K562 (cell line): ENCODE data around the gene HNRNPF. TPM values are rescaled to one million over a fixed set of nuclear protein-coding genes. Genes with fewer than 3 reads are reported as not detected.

Source experiments
- CHCHD3 ChIP-seq: fragments of 250-450 bp; sonication (Bioruptor Pico); IDR thresholded peaks from 2 replicates; pipeline ENCODE4 v2.1.2; 2022; ENCODE audit warnings: mild to moderate bottlenecking
- E2F8 ChIP-seq: fragments of 450-650 bp; IDR thresholded peaks from 2 replicates; pipeline ENCODE4 v1.7.1; 2018; ENCODE audit warnings: mild to moderate bottlenecking, low read depth; ENCODE audit not compliant: partially characterized antibody
- MBD2 ChIP-seq: sonication (generic); IDR thresholded peaks from 2 replicates; pipeline ENCODE4 v1.6.1; 2016; ENCODE audit warnings: low read depth, borderline replicate concordance
- NFE2 ChIP-seq: IDR thresholded peaks from 2 replicates; pipeline ENCODE4 v1.6.1; 2014; ENCODE audit warnings: antibody characterized with exemption, low read depth
- NFIC ChIP-seq: fragments of 450-650 bp; IDR thresholded peaks from 2 replicates; pipeline ENCODE4 v1.6.1; 2017; ENCODE audit warnings: mild to moderate bottlenecking, inconsistent platforms
- SOX6 ChIP-seq: fragments of 450-650 bp; IDR thresholded peaks from 2 replicates; pipeline ENCODE4 v1.6.1; 2014; ENCODE audit warnings: mild to moderate bottlenecking
- U2AF1 ChIP-seq: fragments of 200-400 bp; formaldehyde crosslinking; optimal IDR thresholded peaks from 2 replicates; pipeline ENCODE3; 2017; ENCODE audit warnings: mild to moderate bottlenecking, low read depth, low read length, moderate library complexity
- WHSC1 ChIP-seq: IDR thresholded peaks from one replicate; pipeline ENCODE4 v1.6.1; 2012; ENCODE audit warnings: low read length, control low read depth, inconsistent platforms
- ZNF12 ChIP-seq: sonication (generic); formaldehyde crosslinking; IDR thresholded peaks from 2 replicates; pipeline ENCODE4 v1.4.0; 2020; ENCODE audit warnings: mild to moderate bottlenecking, missing genetic modification reagents
- ZNF311 ChIP-seq: fragments of 250-450 bp; sonication (Bioruptor Pico); IDR thresholded peaks from 2 replicates; pipeline ENCODE4 v1.4.0; 2020; ENCODE audit warnings: mild to moderate bottlenecking, moderate library complexity
- polyA plus RNA-seq, 8 experiments: library from polyadenylated mRNA; depleted of rRNA in 4 of 8; stranded (reverse) in 5 of 8; unstranded in 3 of 8; fragments of >200 nt; fragmentation: Nextera tagmentation in 2 of 8; fragmentation: Illumina TruSeq in 1 of 8; extraction: Ambion mirVana in 2 of 8; extraction: Trizol in 1 of 8; gene quantifications; 2 replicates each; pipeline versions ENCODE4 v1.2.1 to v1.2.3, GENCODE V29; 2011 to 2014; ENCODE audit warnings: inconsistent platforms in 1 of 8, missing spikeins in 1 of 8
- total RNA-seq, 7 experiments: library from RNA; depleted of rRNA in 6 of 7; stranded (reverse); fragments of >200 nt in 6 of 7; fragmentation: Illumina TruSeq in 2 of 7; extraction: Trizol in 2 of 7; gene quantifications; 2 replicates each; pipeline versions ENCODE4 v1.2.1 to v1.2.3, GENCODE V29; 2011 to 2021; ENCODE audit warnings: low replicate concordance in 1 of 7
- TF ChIP-seq, protein P1 (sequence below): fragments of 450-650 bp; IDR thresholded peaks from 2 replicates; pipeline ENCODE4 v1.6.1; 2016; ENCODE audit warnings: low read depth, mild to moderate bottlenecking, moderate library complexity
- TF ChIP-seq, protein P2 (sequence below): fragments of 450-650 bp; IDR thresholded peaks from 2 replicates; pipeline ENCODE4 v1.6.1; 2016; ENCODE audit warnings: low read depth
- TF ChIP-seq, protein P3 (sequence below): fragments of 450-650 bp; IDR thresholded peaks from 2 replicates; pipeline ENCODE4 v1.6.1; 2016; ENCODE audit warnings: mild to moderate bottlenecking

HNRNPF gene
- total and polyA plus RNA-seq, 9 of the 15 experiments (the other 6 are each of a cell fraction or from before 2014, with no cell fraction given), result 192 to 489 (median 416) TPM

GRCh38 chr10:43396061-43396927, 12.7 kb downstream of the HNRNPF start (continued):
- TF ChIP-seq, protein P1, sequence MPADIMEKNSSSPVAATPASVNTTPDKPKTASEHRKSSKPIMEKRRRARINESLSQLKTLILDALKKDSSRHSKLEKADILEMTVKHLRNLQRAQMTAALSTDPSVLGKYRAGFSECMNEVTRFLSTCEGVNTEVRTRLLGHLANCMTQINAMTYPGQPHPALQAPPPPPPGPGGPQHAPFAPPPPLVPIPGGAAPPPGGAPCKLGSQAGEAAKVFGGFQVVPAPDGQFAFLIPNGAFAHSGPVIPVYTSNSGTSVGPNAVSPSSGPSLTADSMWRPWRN, result no peak
- no peak for TF ChIP-seq WHSC1
- no peak for TF ChIP-seq ZNF311 (CRISPR knock-in tag)
- TF ChIP-seq CHCHD3, result 0 out of 2 replicates have a peak, but pooled peaks have one; percentile 38
- no peak for TF ChIP-seq NFE2
- 0 out of 2 replicates have a peak, but pooled peaks have one; percentile 46 for TF ChIP-seq MBD2
- TF ChIP-seq, protein P2, sequence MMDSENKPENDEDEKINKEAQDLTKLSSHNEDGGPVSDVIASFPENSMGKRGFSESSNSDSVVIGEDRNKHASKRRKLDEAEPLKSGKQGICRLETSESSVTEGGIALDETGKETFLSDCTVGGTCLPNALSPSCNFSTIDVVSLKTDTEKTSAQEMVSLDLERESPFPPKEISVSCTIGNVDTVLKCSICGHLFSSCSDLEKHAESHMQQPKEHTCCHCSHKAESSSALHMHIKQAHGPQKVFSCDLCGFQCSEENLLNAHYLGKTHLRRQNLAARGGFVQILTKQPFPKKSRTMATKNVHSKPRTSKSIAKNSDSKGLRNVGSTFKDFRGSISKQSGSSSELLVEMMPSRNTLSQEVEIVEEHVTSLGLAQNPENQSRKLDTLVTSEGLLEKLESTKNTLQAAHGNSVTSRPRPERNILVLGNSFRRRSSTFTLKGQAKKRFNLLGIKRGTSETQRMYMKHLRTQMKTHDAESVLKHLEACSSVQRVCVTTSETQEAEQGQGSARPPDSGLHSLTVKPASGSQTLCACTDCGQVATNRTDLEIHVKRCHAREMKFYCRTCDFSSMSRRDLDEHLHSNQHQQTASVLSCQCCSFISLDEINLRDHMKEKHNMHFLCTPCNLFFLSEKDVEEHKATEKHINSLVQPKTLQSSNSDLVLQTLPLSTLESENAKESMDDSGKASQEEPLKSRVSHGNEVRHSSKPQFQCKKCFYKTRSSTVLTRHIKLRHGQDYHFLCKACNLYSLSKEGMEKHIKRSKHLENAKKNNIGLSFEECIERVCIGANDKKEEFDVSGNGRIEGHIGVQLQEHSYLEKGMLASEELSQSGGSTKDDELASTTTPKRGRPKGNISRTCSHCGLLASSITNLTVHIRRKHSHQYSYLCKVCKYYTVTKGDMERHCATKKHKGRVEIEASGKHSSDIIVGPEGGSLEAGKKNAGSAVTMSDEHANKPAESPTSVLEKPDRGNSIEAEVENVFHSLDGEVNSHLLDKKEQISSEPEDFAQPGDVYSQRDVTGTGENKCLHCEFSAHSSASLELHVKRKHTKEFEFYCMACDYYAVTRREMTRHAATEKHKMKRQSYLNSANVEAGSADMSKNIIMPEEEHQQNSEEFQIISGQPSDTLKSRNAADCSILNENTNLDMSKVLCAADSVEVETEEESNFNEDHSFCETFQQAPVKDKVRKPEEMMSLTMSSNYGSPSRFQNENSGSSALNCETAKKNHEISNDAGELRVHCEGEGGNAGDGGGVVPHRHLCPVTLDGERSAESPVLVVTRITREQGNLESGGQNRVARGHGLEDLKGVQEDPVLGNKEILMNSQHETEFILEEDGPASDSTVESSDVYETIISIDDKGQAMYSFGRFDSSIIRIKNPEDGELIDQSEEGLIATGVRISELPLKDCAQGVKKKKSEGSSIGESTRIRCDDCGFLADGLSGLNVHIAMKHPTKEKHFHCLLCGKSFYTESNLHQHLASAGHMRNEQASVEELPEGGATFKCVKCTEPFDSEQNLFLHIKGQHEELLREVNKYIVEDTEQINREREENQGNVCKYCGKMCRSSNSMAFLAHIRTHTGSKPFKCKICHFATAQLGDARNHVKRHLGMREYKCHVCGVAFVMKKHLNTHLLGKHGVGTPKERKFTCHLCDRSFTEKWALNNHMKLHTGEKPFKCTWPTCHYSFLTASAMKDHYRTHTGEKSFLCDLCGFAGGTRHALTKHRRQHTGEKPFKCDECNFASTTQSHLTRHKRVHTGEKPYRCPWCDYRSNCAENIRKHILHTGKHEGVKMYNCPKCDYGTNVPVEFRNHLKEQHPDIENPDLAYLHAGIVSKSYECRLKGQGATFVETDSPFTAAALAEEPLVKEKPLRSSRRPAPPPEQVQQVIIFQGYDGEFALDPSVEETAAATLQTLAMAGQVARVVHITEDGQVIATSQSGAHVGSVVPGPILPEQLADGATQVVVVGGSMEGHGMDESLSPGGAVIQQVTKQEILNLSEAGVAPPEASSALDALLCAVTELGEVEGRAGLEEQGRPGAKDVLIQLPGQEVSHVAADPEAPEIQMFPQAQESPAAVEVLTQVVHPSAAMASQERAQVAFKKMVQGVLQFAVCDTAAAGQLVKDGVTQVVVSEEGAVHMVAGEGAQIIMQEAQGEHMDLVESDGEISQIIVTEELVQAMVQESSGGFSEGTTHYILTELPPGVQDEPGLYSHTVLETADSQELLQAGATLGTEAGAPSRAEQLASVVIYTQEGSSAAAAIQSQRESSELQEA, result no peak
- peak; percentile 85 for TF ChIP-seq E2F8
- no peak for TF ChIP-seq U2AF1
- TF ChIP-seq SOX6, result peak; percentile 48
- TF ChIP-seq ZNF12 (CRISPR knock-in tag), result peak; percentile 73; the same call in 1 of the 2 replicates
- 0 out of 2 replicates have a peak, but pooled peaks have one; percentile 3 for TF ChIP-seq NFIC
- TF ChIP-seq, protein P3, sequence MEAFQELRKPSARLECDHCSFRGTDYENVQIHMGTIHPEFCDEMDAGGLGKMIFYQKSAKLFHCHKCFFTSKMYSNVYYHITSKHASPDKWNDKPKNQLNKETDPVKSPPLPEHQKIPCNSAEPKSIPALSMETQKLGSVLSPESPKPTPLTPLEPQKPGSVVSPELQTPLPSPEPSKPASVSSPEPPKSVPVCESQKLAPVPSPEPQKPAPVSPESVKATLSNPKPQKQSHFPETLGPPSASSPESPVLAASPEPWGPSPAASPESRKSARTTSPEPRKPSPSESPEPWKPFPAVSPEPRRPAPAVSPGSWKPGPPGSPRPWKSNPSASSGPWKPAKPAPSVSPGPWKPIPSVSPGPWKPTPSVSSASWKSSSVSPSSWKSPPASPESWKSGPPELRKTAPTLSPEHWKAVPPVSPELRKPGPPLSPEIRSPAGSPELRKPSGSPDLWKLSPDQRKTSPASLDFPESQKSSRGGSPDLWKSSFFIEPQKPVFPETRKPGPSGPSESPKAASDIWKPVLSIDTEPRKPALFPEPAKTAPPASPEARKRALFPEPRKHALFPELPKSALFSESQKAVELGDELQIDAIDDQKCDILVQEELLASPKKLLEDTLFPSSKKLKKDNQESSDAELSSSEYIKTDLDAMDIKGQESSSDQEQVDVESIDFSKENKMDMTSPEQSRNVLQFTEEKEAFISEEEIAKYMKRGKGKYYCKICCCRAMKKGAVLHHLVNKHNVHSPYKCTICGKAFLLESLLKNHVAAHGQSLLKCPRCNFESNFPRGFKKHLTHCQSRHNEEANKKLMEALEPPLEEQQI, result no peak; the same call in 1 of the 2 replicates
